ENCODE measurements around the gene SEMA6B.

The SEMA6B gene

DNA sequence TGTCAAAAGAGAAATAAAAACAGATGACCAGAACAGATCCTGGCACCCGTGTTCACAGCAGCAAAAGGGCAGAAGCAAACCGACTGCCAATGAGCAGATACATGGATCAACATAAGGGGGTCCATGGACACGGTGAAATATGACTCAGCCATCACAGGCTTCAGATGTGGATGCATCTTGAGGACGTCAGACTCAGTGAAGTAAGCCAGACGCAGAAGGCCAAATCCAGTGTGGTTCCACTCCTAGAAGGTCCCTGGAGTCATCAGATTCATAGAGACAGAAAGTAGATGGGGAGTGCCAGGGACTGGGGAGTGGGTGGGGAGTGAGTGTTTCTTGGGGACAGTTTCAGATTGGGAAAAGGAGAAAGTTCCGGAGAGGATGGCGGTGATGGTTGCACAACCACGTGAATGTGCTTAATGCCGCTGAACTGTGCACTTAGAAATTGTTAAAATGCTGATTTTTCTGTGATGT lies 28.8 kb upstream of the SEMA6B start:
- no peak for DNase-seq

- no peak for DNase-seq
These were observed 28.0 kb upstream of the SEMA6B start for GRCh38 chr19:4587527-4587926.

- no peak for DNase-seq
These were observed 27.2 kb upstream of the SEMA6B start for GRCh38 chr19:4586691-4587090.

- DNase-seq, result no peak
These were observed 26.8 kb upstream of the SEMA6B start for GRCh38 chr19:4586245-4586644.

DNA sequence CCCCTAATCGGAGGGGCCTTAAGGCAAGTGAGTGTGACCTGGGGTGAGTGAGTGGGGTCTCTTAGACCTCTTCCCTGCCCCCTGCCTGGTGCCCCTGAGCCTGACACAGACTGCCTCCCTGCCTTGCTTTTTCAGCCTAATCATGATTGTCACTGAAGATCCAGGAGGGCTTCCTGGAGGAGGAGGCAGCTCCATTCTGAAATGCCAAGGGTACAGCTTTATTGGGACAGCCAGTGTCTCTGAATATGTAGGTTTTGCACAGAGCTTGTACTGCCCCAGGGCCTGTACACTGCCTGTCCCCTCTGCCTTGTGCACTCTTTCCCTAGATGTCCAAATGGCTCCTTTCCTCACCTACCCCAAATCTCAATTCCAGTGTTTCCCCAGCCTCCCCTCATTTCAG lies 26.1 kb upstream of the SEMA6B start:
- DNase-seq, result no peak

- no peak for DNase-seq
These were observed 25.4 kb upstream of the SEMA6B start for GRCh38 chr19:4584670-4585460.

GRCh38 chr19:4583961-4584669 lies 24.6 kb upstream of the SEMA6B start:
- peak; percentile 31 for DNase-seq

GRCh38 chr19:4582980-4583842 lies 23.7 kb upstream of the SEMA6B start:
- no peak for DNase-seq

DNA sequence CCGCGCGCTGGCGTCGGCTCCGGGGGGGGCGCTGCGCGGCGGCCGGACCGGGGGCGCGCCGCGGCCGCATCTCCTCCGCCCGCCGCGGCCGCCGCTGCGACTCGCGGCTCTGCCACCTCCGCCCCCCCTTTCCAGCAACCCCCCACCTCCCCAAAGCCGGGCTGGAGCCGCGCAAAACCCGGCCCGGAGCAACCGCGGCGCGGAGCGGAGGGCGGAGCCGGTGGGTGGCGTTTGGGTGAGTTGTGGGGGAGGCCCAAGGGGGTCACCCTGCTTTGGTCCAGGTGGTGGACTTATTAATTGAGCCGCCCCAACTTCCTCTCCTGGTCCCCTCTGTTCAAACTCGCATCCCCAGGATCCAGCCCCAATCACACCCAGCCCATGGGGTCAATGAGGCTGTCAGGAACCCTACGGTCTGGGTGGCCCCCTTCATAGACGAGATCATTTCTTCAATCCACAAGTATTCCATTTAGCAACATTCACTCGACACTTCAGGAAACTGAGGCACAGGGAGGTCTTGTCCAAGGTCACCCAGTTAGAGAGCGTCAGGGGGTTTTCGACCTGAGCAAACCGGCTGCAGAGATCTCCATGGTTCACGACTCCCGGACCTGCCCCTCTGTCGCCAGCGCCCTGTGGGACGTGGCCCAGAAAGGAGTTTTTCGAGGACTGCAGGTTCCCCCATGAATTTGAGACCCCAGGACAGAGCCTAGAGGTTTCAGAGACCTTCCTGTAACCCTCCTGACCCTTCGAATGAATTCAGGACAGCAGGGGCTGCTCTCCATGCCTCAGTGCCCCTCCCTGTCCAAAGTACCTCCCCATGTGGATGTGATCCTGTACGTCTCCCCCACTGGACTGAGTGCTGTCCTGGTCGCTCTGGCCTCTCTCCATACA lies 22.4 kb upstream of the SEMA6B start:
- DNase-seq, result peak; percentile 31

DNA sequence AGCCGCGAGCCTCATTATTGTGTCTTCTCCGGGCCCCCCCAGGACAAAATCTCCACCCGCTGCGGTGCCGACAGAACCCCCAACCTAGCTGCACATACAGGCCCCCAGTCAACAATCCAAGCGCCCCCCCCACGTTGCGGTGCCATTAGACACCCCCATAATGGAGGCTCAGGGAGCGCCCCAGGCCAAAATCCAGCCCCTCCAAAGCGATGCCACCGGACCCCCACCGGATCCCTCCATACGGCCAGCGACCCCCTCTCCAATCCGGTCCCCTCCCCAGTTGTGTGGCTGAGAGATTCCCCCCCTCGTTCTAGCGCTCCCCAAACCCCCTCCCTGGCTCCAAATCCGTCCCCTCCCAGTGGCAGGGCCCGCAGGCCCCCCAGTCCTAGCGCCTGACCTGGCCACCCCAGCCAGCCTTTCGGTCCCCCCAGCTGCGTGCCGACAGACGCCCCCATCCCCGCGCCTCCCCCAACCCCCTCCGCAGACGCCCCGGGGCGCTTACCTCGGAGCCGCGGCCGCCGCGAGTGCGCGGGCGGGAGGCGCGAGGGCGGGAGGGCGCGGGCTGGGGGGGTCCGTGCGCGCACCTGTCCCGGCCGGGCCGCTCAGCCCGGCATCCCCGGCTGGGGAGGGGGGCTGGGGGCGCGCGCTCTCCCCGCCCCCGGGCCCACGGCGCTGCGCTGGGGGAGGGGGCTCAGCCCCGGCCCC lies 21.6 kb upstream of the SEMA6B start:
- DNase-seq, result no peak

- DNase-seq, result no peak
These were observed 20.8 kb upstream of the SEMA6B start for GRCh38 chr19:4580021-4580901.

DNA sequence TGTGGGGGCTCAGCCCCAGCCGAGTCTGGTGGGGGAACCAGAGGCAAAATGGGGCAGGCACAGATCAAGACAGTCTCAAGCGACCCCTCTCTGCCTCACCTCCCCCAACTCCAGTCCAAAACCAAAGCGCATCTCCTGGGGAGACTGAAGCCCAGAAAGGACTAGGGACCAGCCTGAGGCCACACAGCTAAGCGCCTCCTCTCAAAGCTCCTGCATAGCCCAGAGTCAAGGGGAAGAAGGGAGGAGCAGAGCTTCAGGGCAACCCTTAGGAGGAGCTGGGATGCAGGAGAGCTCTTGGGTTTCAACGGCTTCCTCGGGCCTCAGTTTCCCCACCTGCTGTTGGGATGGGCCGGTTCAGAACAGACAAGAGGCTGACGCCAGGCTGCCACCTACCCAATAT lies 19.9 kb upstream of the SEMA6B start:
- DNase-seq, result no peak

GRCh38 chr19:4578552-4579248 lies 19.2 kb upstream of the SEMA6B start:
- DNase-seq, result no peak

DNA sequence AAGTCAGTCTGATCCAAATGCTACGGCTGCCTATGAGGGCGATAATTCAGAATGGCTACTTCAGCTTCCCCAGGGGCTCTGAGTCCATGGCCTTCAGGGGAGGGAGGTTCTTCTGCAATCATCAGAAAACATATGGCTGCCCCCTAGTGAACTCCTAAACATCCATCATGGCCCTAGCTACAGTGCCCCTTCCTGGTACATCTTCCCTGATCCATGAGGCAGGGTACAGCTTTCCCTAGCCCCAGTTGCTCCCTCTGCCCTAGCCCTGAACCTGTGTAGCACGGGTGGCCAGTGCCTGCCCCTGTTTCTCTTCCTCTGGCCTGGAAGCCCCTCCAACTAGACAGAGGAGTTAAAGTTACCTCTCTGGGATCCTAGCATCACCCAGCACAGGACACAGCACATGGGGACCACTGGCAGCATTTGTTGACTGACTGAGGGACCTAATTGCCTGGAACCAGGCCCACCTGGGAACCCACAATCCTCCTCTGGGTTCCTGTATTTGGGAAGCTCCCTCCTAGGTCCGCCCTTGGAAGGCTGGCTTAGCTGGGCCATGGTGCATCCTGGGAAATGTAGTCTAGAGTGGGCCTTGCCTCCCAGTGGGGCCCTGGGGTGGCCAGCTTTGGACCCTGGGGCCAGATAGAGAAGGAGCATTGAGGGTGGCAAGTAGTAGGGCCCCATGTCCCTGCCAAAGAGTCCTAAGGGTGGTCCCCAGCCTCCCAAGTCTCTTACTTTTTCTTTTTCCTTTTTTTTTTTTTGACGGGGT lies 17.7 kb upstream of the SEMA6B start:
- DNase-seq, result no peak

DNA sequence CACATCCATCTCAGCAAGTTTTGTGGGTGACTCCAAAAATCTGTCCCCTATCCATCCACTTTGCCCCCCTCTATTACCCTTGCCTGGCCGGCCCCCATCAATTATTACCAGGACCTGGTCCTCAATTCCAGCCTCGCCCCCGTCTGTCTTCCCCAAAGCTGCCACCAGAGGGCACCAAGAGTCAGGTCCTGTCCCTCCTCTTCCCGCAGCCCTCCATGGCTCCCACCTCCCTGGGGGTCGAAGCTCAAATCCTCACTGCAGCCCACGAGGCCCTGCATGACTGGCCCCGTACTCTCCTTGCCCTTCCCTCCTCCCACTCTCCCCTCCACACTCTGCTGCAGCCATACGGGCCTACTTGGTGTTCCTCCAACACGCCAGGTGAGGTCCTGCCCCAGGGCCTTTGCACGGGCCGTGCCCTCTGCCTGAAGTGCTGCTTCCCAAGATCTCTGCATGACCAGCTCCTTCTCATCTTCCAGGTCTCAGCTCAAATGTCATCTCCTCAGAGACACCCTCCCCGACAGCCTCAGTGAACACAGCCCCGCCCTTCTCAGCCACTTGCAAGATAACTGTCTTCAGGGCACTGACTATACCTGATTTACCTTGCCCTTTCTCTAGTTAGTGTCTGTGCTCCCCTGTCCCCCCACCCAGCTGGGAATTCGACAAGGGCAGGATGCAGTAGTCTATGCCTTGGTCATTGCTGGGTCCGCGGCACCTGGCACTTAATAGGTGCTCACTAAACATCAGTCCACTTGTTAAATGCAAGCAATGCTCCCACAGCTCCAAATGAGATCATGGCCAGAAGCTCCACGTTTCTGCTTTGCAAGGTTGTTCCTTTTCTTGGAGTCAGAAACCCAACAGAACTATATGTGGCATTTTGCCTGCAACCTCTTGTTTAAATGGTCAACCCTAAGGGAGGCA lies 16.8 kb upstream of the SEMA6B start:
- peak; percentile 73 for DNase-seq

DNA sequence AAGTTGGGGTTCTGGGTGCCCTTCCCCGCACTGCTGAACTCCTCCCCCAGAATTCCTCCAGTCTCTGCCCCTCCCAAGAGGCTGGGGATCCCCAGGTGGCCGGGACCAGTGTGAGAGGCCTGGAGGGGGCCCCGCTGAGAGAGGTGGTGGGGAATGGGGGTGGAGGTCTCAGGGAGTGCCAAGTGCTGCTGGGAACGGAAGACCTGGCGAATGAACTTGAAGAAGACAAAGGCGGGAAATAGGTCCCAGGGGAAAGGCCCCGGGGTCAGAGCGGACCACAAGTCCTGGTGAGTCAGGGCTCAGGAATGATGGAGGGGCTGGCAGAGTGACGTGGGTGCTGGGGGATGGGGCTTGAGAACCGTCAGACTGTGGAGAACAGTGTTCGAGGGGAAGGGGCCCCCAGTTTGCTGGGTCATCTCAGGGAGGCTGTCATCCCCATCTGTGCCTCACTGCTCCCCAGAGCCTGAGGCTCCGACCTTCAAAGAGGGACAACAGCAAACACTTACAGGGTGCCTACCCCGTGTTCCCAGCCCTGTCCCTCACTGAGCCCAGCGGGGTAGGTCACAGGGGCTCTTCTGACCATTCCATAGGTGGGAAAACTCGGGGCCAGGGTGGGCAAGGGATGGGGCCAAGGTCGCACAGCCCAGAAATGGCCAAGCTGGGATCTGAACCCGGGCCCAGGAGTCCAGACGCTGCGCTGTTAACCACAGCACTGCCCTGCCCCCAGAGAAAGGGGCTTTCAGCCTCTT lies 16.0 kb upstream of the SEMA6B start:
- DNase-seq, result no peak

- DNase-seq, result no peak
These were observed 14.2 kb upstream of the SEMA6B start for GRCh38 chr19:4573682-4574081.
